22Rv1 (cell line): ENCODE results near the gene C1orf198.

Experiments
- CTCF ChIP-seq: fragments of 450-650 bp; IDR thresholded peaks from 2 replicates; pipeline ENCODE4 v1.5.1; 2017; ENCODE audit warnings: mild to moderate bottlenecking
- ZFX ChIP-seq: fragments of 450-650 bp; IDR thresholded peaks from 2 replicates; pipeline ENCODE4 v1.6.1; 2017; ENCODE audit warnings: antibody characterized with exemption, borderline replicate concordance

DNA sequence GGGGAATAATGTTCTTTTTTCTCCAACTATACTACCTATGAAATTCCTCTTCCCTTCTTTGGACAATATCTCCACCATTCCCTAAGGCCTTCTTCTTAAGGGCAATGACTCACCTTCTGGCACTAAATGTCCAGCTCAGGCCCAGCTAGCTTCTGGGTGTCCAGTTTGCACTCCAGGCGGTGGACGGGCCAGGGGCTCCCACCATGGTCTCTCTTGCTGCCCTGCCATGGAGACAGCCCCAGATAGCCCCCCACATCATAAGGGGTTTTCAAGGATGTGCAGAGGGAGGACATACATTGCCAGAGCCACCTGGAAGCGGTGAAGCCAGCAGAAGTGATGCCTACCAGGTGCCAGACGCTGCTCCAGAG, 43.8 kb downstream of the C1orf198 start:
- TF ChIP-seq CTCF, result no peak
- no peak for TF ChIP-seq ZFX
